ENCODE data around the gene ITIH4.

Gene ITIH4

GRCh38 chr3:52817221-52817620, 13.3 kb downstream of the ITIH4 start:
- no peak overlapping the region for H3K4me2 ChIP-seq (ENCODE audit: low read length)
- no peak overlapping the region for H2AFZ ChIP-seq (ENCODE audit: low read depth, low read length)
- H3K27ac ChIP-seq (ENCODE audit: low read length), result no peak overlapping the region
- no peaks in the 10 kb centered on the region for H3K79me2 ChIP-seq (ENCODE audit: low read length)
- no peaks in the 10 kb centered on the region for H3K9me3 ChIP-seq (ENCODE audit: insufficient read depth, low read length)
- H4K20me1 ChIP-seq (ENCODE audit: insufficient read depth, low read length), result no peaks in the 10 kb centered on the region
- H3K27me3 ChIP-seq (ENCODE audit: low read depth, low read length), result no peaks in the 10 kb centered on the region
- H3K36me3 ChIP-seq (replicated peaks; ENCODE audit: low read depth, low read length), result no peaks in the 10 kb centered on the region
- H3K9ac ChIP-seq (ENCODE audit: low read length), result no peak overlapping the region
- H3K4me1 ChIP-seq (ENCODE audit: low read length), result no peaks in the 10 kb centered on the region
- TF ChIP-seq CTCF (IDR thresholded peaks at IDR 0.05; ENCODE audit: low read depth, low read length) (no peak), EZH2phosphoT487 (IDR thresholded peaks at IDR 0.05; ENCODE audit: low read depth) (no peak)
- H3K4me3 ChIP-seq (ENCODE audit: low read length), result no peak overlapping the region

DNA sequence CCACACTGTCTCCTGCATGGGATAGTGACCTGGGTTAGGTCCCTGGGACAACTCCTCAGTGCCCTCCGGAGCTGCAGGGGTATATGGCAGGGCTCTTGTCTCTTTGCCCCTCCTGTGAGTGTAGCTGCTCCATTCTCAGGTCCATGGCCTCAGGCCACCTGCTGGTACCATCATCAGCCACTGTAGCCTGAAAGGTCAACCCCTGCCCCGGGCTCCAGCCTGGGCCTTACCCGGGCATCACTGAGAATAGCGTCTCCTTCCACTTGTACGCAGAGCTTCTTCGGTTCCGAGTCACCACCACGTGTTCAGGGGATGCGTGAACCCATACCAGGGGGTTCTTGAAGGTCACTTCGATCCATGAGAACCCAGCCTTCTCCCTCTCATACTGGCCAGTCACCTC, 13.8 kb downstream of the ITIH4 start:
- no peaks in the 10 kb centered on the region for H3K27me3 ChIP-seq (ENCODE audit: low read depth, low read length)
- H3K79me2 ChIP-seq (ENCODE audit: low read length), result no peaks in the 10 kb centered on the region
- H3K9ac ChIP-seq (ENCODE audit: low read length), result no peak overlapping the region
- no peaks in the 10 kb centered on the region for H3K4me1 ChIP-seq (ENCODE audit: low read length)
- H3K9me3 ChIP-seq (ENCODE audit: insufficient read depth, low read length), result no peaks in the 10 kb centered on the region
- TF ChIP-seq CTCF (IDR thresholded peaks at IDR 0.05; ENCODE audit: low read depth, low read length) (no peak), EZH2phosphoT487 (IDR thresholded peaks at IDR 0.05; ENCODE audit: low read depth) (no peak)
- H3K27ac ChIP-seq (ENCODE audit: low read length), result no peak overlapping the region
- no peak overlapping the region for H3K4me2 ChIP-seq (ENCODE audit: low read length)
- no peak overlapping the region for H2AFZ ChIP-seq (ENCODE audit: low read depth, low read length)
- no peak overlapping the region for H3K4me3 ChIP-seq (ENCODE audit: low read length)
- no peaks in the 10 kb centered on the region for H4K20me1 ChIP-seq (ENCODE audit: insufficient read depth, low read length)
- H3K36me3 ChIP-seq (replicated peaks; ENCODE audit: low read depth, low read length), result no peaks in the 10 kb centered on the region

GRCh38 chr3:52816199-52816598, 14.3 kb downstream of the ITIH4 start:
- no peak overlapping the region for H3K4me3 ChIP-seq (ENCODE audit: low read length)
- no peak overlapping the region for H3K27ac ChIP-seq (ENCODE audit: low read length)
- no peak overlapping the region for H3K4me2 ChIP-seq (ENCODE audit: low read length)
- H3K9me3 ChIP-seq (ENCODE audit: insufficient read depth, low read length), result no peaks in the 10 kb centered on the region
- H3K9ac ChIP-seq (ENCODE audit: low read length), result no peak overlapping the region
- H3K27me3 ChIP-seq (ENCODE audit: low read depth, low read length), result no peaks in the 10 kb centered on the region
- no peaks in the 10 kb centered on the region for H4K20me1 ChIP-seq (ENCODE audit: insufficient read depth, low read length)
- H3K4me1 ChIP-seq (ENCODE audit: low read length), result no peaks in the 10 kb centered on the region
- no peak for TF ChIP-seq EZH2phosphoT487 (IDR thresholded peaks at IDR 0.05; ENCODE audit: low read depth)
- no peak for TF ChIP-seq CTCF (IDR thresholded peaks at IDR 0.05; ENCODE audit: low read depth, low read length)
- no peak overlapping the region for H2AFZ ChIP-seq (ENCODE audit: low read depth, low read length)
- H3K79me2 ChIP-seq (ENCODE audit: low read length), result no peaks in the 10 kb centered on the region
- no peaks in the 10 kb centered on the region for H3K36me3 ChIP-seq (replicated peaks; ENCODE audit: low read depth, low read length)

- H3K4me2 ChIP-seq (ENCODE audit: low read length), result no peak overlapping the region
- TF ChIP-seq EZH2phosphoT487 (IDR thresholded peaks at IDR 0.05; ENCODE audit: low read depth), result no peak
- TF ChIP-seq CTCF (IDR thresholded peaks at IDR 0.05; ENCODE audit: low read depth, low read length), result no peak
These were observed 16.7 kb downstream of the ITIH4 start for GRCh38 chr3:52813810-52814209.

More at GRCh38 chr3:52813810-52814209, 16.7 kb downstream of the ITIH4 start:
- Histone ChIP-seq H2AFZ (ENCODE audit: low read depth, low read length) (no peak overlapping the region), H3K27me3 (ENCODE audit: low read depth, low read length) (no peaks in the 10 kb centered on the region), H3K4me1 (ENCODE audit: low read length) (no peaks in the 10 kb centered on the region), H3K27ac (ENCODE audit: low read length) (no peak overlapping the region), H3K36me3 (replicated peaks; ENCODE audit: low read depth, low read length) (no peaks in the 10 kb centered on the region), H3K79me2 (ENCODE audit: low read length) (no peaks in the 10 kb centered on the region), H3K4me3 (ENCODE audit: low read length) (no peak overlapping the region), H3K9me3 (ENCODE audit: insufficient read depth, low read length) (no peaks in the 10 kb centered on the region), H4K20me1 (ENCODE audit: insufficient read depth, low read length) (no peaks in the 10 kb centered on the region), H3K9ac (ENCODE audit: low read length) (no peak overlapping the region)

All from OCI-LY3 (cell line).